GM12878 (cell line): Measurements from ENCODE around the gene TMEM131L. TPM values are rescaled to one million over a fixed set of nuclear protein-coding genes. Genes with fewer than 3 reads are reported as not detected.

ENCODE experiments used
- CBX3 ChIP-seq: fragments of 200-600 bp; sonication (generic); IDR thresholded peaks from 2 replicates; pipeline ENCODE4 v1.6.1; 2016; ENCODE audit warnings: low read depth, borderline replicate concordance
- CEBPB ChIP-seq, 2 experiments: fragments of 150-350 bp in 1 of 2; IDR thresholded peaks; 2 replicates each; pipeline ENCODE4 v1.6.1; 2012 to 2014; ENCODE audit warnings: low read depth in 2 of 2, low read length in 2 of 2, borderline replicate concordance in 1 of 2, inconsistent platforms in 1 of 2
- EED ChIP-seq: sonication (generic); IDR thresholded peaks from 2 replicates; pipeline ENCODE4 v1.6.1; 2016; ENCODE audit warnings: antibody characterized with exemption, low read depth
- HCFC1 ChIP-seq: fragments of 150-350 bp; IDR thresholded peaks from 2 replicates; pipeline ENCODE4 v1.6.1; 2014; ENCODE audit warnings: low read length
- IKZF2 ChIP-seq, 2 experiments: fragments of 450-650 bp; IDR thresholded peaks; 2 replicates each; pipeline ENCODE4 v1.6.1; 2017; ENCODE audit warnings: mild to moderate bottlenecking in 2 of 2, moderate library complexity in 2 of 2
- MEF2B ChIP-seq: fragments of 450-650 bp; IDR thresholded peaks from 2 replicates; pipeline ENCODE4 v1.6.1; 2018; ENCODE audit warnings: mild to moderate bottlenecking, moderate library complexity; ENCODE audit not compliant: partially characterized antibody, poor library complexity, severe bottlenecking
- NR2F1 ChIP-seq: fragments of 450-650 bp; conservative IDR thresholded peaks from 2 replicates; pipeline ENCODE4 v1.6.1; 2017; ENCODE audit warnings: mild to moderate bottlenecking
- POLR2AphosphoS2 ChIP-seq: IDR thresholded peaks from 2 replicates; pipeline ENCODE4 v1.6.1; 2011; ENCODE audit warnings: low read depth, mild to moderate bottlenecking, low read length, improper control_type of control experiment, moderate library complexity
- RAD51 ChIP-seq: fragments of 450-650 bp; IDR thresholded peaks from 2 replicates; pipeline ENCODE4 v1.6.1; 2016; ENCODE audit warnings: moderate library complexity, mild to moderate bottlenecking, inconsistent platforms
- RCOR1 ChIP-seq: conservative IDR thresholded peaks from 2 replicates; pipeline ENCODE4 v1.6.1; 2012; ENCODE audit warnings: low read depth, low read length, improper control_type of control experiment
- SMAD1 ChIP-seq: fragments of 450-650 bp; IDR thresholded peaks from 2 replicates; pipeline ENCODE4 v1.6.1; 2018; ENCODE audit warnings: mild to moderate bottlenecking, low read depth; ENCODE audit not compliant: partially characterized antibody
- SMC3 ChIP-seq: IDR thresholded peaks from 2 replicates; pipeline ENCODE4 v1.6.1; 2011; ENCODE audit warnings: low read length, improper control_type of control experiment, borderline replicate concordance
- TARDBP ChIP-seq: IDR thresholded peaks from 2 replicates; pipeline ENCODE4 v1.6.1; 2016; ENCODE audit warnings: borderline replicate concordance
- TBL1XR1 ChIP-seq: IDR thresholded peaks from 2 replicates; pipeline ENCODE4 v1.6.1; 2012; ENCODE audit warnings: low read depth, low read length, improper control_type of control experiment
- polyA plus RNA-seq, 11 experiments: library from polyadenylated mRNA; depleted of rRNA in 4 of 11; unstranded in 6 of 11; stranded (reverse) in 5 of 11; fragments of >200 nt; fragmentation: Nextera tagmentation in 4 of 11; fragmentation: Illumina TruSeq in 1 of 11; extraction: Ambion mirVana in 4 of 11; extraction: Trizol in 1 of 11; gene quantifications; 1 replicate in 1 of 11; 2 replicates in 10 of 11; pipeline versions ENCODE4 v1.2.1 to v1.2.3, GENCODE V29; 2011 to 2016; ENCODE audit warnings: inconsistent platforms in 2 of 11, missing spikeins in 2 of 11, low read depth in 1 of 11
- total RNA-seq, 4 experiments: library from RNA; depleted of rRNA in 3 of 4; stranded (reverse); fragments of >200 nt in 3 of 4; fragmentation: Illumina TruSeq in 1 of 4; extraction: Trizol in 1 of 4; gene quantifications; 2 replicates each; pipeline versions ENCODE4 v1.2.1 to v1.2.3, GENCODE V29; 2013 to 2021
- TF ChIP-seq, protein P1 (sequence below): fragments of 450-650 bp; IDR thresholded peaks from 2 replicates; pipeline ENCODE4 v1.6.1; 2017; ENCODE audit warnings: mild to moderate bottlenecking, low read depth, inconsistent platforms; ENCODE audit not compliant: poor library complexity, severe bottlenecking
- TF ChIP-seq, protein P2 (sequence below): fragments of 450-650 bp; conservative IDR thresholded peaks from 2 replicates; pipeline ENCODE4 v1.6.1; 2017; ENCODE audit warnings: mild to moderate bottlenecking, moderate library complexity
- TF ChIP-seq, protein P3 (sequence below): IDR thresholded peaks from 2 replicates; pipeline ENCODE4 v1.6.1; 2011; ENCODE audit warnings: low read depth, mild to moderate bottlenecking, low read length, moderate library complexity, borderline replicate concordance; ENCODE audit errors: extremely low read depth
- TF ChIP-seq, protein P4 (sequence below): fragments of 450-650 bp; IDR thresholded peaks from 2 replicates; pipeline ENCODE4 v1.6.1; 2018; ENCODE audit warnings: borderline replicate concordance, mild to moderate bottlenecking; ENCODE audit not compliant: partially characterized antibody
- TF ChIP-seq, protein P5 (sequence below): IDR thresholded peaks from 2 replicates; pipeline ENCODE4 v1.6.1; 2012; ENCODE audit warnings: low read depth, low read length, improper control_type of control experiment

The TMEM131L gene
- total and polyA plus RNA-seq, 10 of the 15 experiments (the other 5 are each of a cell fraction or from before 2014, with no cell fraction given): 8.5 to 101 (median 74.4) TPM

DNA sequence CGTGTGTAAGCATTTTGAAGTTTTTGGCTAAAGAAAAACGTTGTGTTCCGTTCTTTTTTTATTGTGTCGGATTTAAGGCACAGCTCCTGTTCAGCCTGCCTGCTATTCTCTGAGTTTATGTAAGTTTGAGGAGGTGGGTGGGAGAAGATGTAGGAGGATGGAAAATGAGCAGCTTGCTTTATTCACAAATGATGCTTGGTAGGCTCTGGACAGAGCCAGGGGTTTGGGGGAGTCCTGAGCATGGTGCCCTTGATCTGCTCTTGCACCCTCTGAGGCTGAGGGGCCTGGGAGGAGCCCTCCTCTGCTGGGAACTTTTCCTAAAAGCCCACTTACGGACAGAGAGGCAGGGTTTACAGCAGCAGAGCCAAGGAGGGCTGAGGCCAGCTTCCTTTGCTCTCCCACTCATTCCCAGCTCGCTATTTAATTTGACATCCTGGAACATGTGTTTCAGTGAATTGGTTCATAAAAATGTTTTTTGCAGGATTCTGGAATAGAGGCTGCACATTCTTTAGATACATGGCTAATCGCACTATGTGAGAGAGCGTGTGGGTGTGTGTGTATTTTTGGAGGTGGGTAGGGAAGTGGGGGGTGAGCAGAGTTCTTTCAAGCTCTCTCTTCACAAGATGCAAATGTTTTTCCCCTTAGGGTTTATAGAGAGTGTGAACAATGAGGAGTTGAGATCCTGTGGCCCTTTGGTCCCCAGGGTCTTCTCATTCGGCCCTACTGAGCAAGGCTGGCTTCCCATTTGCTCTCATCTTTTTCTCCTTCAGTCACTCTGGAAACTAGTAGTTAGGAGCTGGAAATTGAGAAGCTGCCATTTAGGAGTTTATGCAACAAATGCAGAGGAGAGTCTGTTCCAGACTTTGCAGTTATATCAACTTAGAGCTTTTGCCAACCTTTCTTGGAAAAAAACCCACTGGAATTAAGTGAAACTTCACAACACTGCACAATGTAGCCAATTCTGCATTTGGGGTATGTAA, 32.1 kb downstream of the TMEM131L start (continued):
- TF ChIP-seq, protein P1, sequence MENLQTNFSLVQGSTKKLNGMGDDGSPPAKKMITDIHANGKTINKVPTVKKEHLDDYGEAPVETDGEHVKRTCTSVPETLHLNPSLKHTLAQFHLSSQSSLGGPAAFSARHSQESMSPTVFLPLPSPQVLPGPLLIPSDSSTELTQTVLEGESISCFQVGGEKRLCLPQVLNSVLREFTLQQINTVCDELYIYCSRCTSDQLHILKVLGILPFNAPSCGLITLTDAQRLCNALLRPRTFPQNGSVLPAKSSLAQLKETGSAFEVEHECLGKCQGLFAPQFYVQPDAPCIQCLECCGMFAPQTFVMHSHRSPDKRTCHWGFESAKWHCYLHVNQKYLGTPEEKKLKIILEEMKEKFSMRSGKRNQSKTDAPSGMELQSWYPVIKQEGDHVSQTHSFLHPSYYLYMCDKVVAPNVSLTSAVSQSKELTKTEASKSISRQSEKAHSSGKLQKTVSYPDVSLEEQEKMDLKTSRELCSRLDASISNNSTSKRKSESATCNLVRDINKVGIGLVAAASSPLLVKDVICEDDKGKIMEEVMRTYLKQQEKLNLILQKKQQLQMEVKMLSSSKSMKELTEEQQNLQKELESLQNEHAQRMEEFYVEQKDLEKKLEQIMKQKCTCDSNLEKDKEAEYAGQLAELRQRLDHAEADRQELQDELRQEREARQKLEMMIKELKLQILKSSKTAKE: peak; percentile 56
- no peak for TF ChIP-seq HCFC1
- TF ChIP-seq IKZF2 (IDR thresholded peaks at IDR 0.05): peak; percentile 85
- no peak for TF ChIP-seq CBX3
- TF ChIP-seq SMAD1: peak; percentile 61
- TF ChIP-seq SMC3: peak; percentile 42; the same call in 1 of the 2 replicates
- TF ChIP-seq, protein P2, sequence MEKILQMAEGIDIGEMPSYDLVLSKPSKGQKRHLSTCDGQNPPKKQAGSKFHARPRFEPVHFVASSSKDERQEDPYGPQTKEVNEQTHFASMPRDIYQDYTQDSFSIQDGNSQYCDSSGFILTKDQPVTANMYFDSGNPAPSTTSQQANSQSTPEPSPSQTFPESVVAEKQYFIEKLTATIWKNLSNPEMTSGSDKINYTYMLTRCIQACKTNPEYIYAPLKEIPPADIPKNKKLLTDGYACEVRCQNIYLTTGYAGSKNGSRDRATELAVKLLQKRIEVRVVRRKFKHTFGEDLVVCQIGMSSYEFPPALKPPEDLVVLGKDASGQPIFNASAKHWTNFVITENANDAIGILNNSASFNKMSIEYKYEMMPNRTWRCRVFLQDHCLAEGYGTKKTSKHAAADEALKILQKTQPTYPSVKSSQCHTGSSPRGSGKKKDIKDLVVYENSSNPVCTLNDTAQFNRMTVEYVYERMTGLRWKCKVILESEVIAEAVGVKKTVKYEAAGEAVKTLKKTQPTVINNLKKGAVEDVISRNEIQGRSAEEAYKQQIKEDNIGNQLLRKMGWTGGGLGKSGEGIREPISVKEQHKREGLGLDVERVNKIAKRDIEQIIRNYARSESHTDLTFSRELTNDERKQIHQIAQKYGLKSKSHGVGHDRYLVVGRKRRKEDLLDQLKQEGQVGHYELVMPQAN: 0 out of 2 replicates have a peak, but pooled peaks have one; percentile 33
- TF ChIP-seq, protein P3, sequence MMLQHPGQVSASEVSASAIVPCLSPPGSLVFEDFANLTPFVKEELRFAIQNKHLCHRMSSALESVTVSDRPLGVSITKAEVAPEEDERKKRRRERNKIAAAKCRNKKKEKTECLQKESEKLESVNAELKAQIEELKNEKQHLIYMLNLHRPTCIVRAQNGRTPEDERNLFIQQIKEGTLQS: no peak
- TF ChIP-seq CEBPB (IDR thresholded peaks at IDR 0.05; ENCODE audit: borderline replicate concordance in 1 of 2, low read depth in 2 of 2, low read length in 2 of 2): no peak
- TF ChIP-seq POLR2AphosphoS2: no peak
- TF ChIP-seq, protein P4, sequence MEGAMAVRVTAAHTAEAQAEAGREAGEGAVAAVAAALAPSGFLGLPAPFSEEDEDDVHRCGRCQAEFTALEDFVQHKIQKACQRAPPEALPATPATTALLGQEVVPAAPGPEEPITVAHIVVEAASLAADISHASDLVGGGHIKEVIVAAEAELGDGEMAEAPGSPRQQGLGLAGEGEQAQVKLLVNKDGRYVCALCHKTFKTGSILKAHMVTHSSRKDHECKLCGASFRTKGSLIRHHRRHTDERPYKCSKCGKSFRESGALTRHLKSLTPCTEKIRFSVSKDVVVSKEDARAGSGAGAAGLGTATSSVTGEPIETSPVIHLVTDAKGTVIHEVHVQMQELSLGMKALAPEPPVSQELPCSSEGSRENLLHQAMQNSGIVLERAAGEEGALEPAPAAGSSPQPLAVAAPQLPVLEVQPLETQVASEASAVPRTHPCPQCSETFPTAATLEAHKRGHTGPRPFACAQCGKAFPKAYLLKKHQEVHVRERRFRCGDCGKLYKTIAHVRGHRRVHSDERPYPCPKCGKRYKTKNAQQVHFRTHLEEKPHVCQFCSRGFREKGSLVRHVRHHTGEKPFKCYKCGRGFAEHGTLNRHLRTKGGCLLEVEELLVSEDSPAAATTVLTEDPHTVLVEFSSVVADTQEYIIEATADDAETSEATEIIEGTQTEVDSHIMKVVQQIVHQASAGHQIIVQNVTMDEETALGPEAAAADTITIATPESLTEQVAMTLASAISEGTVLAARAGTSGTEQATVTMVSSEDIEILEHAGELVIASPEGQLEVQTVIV: no peak
- TF ChIP-seq MEF2B: peak; percentile 98
- no peak for TF ChIP-seq RAD51
- TF ChIP-seq EED: peak; percentile 70; the same call in 1 of the 2 replicates
- 0 out of 2 replicates have a peak, but pooled peaks have one; percentile 75 for TF ChIP-seq RCOR1
- TF ChIP-seq TBL1XR1: peak; percentile 79
- TF ChIP-seq TARDBP: no peak
- TF ChIP-seq, protein P5, sequence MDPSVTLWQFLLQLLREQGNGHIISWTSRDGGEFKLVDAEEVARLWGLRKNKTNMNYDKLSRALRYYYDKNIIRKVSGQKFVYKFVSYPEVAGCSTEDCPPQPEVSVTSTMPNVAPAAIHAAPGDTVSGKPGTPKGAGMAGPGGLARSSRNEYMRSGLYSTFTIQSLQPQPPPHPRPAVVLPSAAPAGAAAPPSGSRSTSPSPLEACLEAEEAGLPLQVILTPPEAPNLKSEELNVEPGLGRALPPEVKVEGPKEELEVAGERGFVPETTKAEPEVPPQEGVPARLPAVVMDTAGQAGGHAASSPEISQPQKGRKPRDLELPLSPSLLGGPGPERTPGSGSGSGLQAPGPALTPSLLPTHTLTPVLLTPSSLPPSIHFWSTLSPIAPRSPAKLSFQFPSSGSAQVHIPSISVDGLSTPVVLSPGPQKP: no peak
- TF ChIP-seq NR2F1: no peak
